ENCODE results near the gene RNF152. TPM values are rescaled to one million over a fixed set of nuclear protein-coding genes. Genes with fewer than 3 reads are reported as not detected.

Gene RNF152
- polyA plus RNA-seq, 1 donor from 2014 or later: 22.9 TPM

GRCh38 chr18:61808286-61808685, 84.5 kb downstream of the RNF152 start:
- Histone ChIP-seq H3K27me3 (ENCODE audit: insufficient read depth, low read depth, low read length) (no peaks in the 10 kb centered on the region), H2AFZ (ENCODE audit: low read depth, low read length) (no peak overlapping the region), H3K36me3 (ENCODE audit: insufficient read depth, low read length) (no peaks in the 10 kb centered on the region), H3K9ac (ENCODE audit: low read length) (no peak overlapping the region), H3K79me2 (replicated peaks; ENCODE audit: insufficient read depth, low read length) (no peaks in the 10 kb centered on the region), H3K4me2 (ENCODE audit: low read length) (no peak overlapping the region), H3F3A (ENCODE audit: insufficient read depth, low read length, poor library complexity, severe bottlenecking) (no peaks in the 10 kb centered on the region), H3K27ac (ENCODE audit: low read length) (no peak overlapping the region), H3K9me3 (ENCODE audit: low read length) (no peaks in the 10 kb centered on the region), H4K20me1 (ENCODE audit: insufficient read depth) (no peaks in the 10 kb centered on the region), H3K9me2 (ENCODE audit: insufficient read depth, low read length) (no peaks in the 10 kb centered on the region), H3K4me3 (ENCODE audit: low read length) (no peak overlapping the region)
- TF ChIP-seq EP300 (conservative IDR thresholded peaks at IDR 0.05; ENCODE audit: poor library complexity, severe bottlenecking) (no peak), CTCF (IDR thresholded peaks at IDR 0.05; ENCODE audit: poor library complexity, severe bottlenecking) (no peak), SMC3 (conservative IDR thresholded peaks at IDR 0.05; ENCODE audit: poor library complexity) (no peak), TAF1 (IDR thresholded peaks at IDR 0.05; ENCODE audit: low read depth) (no peak), MXI1 (conservative IDR thresholded peaks at IDR 0.05; ENCODE audit: poor library complexity, severe bottlenecking) (no peak), EZH2 (IDR thresholded peaks at IDR 0.05; ENCODE audit: borderline replicate concordance, insufficient read depth, low read length, poor library complexity, severe bottlenecking) (no peak), RAD21 (conservative IDR thresholded peaks at IDR 0.05) (no peak)
- TF ChIP-seq, protein P1, sequence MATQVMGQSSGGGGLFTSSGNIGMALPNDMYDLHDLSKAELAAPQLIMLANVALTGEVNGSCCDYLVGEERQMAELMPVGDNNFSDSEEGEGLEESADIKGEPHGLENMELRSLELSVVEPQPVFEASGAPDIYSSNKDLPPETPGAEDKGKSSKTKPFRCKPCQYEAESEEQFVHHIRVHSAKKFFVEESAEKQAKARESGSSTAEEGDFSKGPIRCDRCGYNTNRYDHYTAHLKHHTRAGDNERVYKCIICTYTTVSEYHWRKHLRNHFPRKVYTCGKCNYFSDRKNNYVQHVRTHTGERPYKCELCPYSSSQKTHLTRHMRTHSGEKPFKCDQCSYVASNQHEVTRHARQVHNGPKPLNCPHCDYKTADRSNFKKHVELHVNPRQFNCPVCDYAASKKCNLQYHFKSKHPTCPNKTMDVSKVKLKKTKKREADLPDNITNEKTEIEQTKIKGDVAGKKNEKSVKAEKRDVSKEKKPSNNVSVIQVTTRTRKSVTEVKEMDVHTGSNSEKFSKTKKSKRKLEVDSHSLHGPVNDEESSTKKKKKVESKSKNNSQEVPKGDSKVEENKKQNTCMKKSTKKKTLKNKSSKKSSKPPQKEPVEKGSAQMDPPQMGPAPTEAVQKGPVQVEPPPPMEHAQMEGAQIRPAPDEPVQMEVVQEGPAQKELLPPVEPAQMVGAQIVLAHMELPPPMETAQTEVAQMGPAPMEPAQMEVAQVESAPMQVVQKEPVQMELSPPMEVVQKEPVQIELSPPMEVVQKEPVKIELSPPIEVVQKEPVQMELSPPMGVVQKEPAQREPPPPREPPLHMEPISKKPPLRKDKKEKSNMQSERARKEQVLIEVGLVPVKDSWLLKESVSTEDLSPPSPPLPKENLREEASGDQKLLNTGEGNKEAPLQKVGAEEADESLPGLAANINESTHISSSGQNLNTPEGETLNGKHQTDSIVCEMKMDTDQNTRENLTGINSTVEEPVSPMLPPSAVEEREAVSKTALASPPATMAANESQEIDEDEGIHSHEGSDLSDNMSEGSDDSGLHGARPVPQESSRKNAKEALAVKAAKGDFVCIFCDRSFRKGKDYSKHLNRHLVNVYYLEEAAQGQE (IDR thresholded peaks at IDR 0.05; ENCODE audit: borderline replicate concordance): no peak

- no peak overlapping the region for H3K27ac ChIP-seq (ENCODE audit: low read length)
- H2AFZ ChIP-seq (ENCODE audit: low read depth, low read length): no peak overlapping the region
- H3K4me3 ChIP-seq (ENCODE audit: low read length): no peak overlapping the region
- H3K79me2 ChIP-seq (replicated peaks; ENCODE audit: insufficient read depth, low read length): no peaks in the 10 kb centered on the region
- H3K9me2 ChIP-seq (ENCODE audit: insufficient read depth, low read length): no peaks in the 10 kb centered on the region
- H3F3A ChIP-seq (ENCODE audit: insufficient read depth, low read length, poor library complexity, severe bottlenecking): no peaks in the 10 kb centered on the region
- no peaks in the 10 kb centered on the region for H4K20me1 ChIP-seq (ENCODE audit: insufficient read depth)
- H3K36me3 ChIP-seq (ENCODE audit: insufficient read depth, low read length): no peaks in the 10 kb centered on the region
- TF ChIP-seq MXI1 (conservative IDR thresholded peaks at IDR 0.05; ENCODE audit: poor library complexity, severe bottlenecking) (no peak), EP300 (conservative IDR thresholded peaks at IDR 0.05; ENCODE audit: poor library complexity, severe bottlenecking) (no peak), SMC3 (conservative IDR thresholded peaks at IDR 0.05; ENCODE audit: poor library complexity) (no peak), EZH2 (IDR thresholded peaks at IDR 0.05; ENCODE audit: borderline replicate concordance, insufficient read depth, low read length, poor library complexity, severe bottlenecking) (no peak), TAF1 (IDR thresholded peaks at IDR 0.05; ENCODE audit: low read depth) (no peak), CTCF (IDR thresholded peaks at IDR 0.05; ENCODE audit: poor library complexity, severe bottlenecking) (no peak), RAD21 (conservative IDR thresholded peaks at IDR 0.05) (no peak), POLR2AphosphoS5 (IDR thresholded peaks at IDR 0.05) (no peak)
- TF ChIP-seq, protein P1 (IDR thresholded peaks at IDR 0.05; ENCODE audit: borderline replicate concordance): no peak
- H3K4me2 ChIP-seq (ENCODE audit: low read length): no peak overlapping the region
- no peaks in the 10 kb centered on the region for H3K27me3 ChIP-seq (ENCODE audit: insufficient read depth, low read depth, low read length)
- no peak overlapping the region for H3K9ac ChIP-seq (ENCODE audit: low read length)
- no peaks in the 10 kb centered on the region for H3K9me3 ChIP-seq (ENCODE audit: low read length)
Observed at GRCh38 chr18:61803393-61803792, 89.4 kb downstream of the RNF152 start.
